ENCODE data around the gene SPATA2L. TPM values are rescaled to one million over a fixed set of nuclear protein-coding genes. Genes with fewer than 3 reads are reported as not detected.

Gene SPATA2L
- total and polyA plus RNA-seq, 3 experiments from 2014 or later: 7.0 to 10.3 (median 7.6) TPM

- CTCF ChIA-PET: interaction anchor here (0.9 to 2.9 kb wide), 4 partner anchors 20 to 119 kb away, joined by 3 to 14 read pairs (median 10); partner anchors contain the start of gene SPATA2L
- H3K36me3 ChIP-seq (ENCODE audit: insufficient read depth, low read length): peaks cover 34% of the 10 kb centered on the region
- Mint-ChIP-seq H3K27me3 (no peaks in the 10 kb centered on the region), H3K27ac (peak overlapping the region in 6 of 8 donors; percentile 57 to 93 (median 72)), H3K4me1 (peaks cover 37 to 59% (median 37%) of the 10 kb centered on the region in 3 donors), H3K4me3 (no peak overlapping the region), H3K36me3 (peaks cover 9 to 64% (median 11%) of the 10 kb centered on the region in 3 donors), H3K9me3 (no peaks in the 10 kb centered on the region)
- H3K4me3 ChIP-seq (ENCODE audit: low read length): no peak overlapping the region
- peaks cover 34% of the 10 kb centered on the region for H3K4me1 ChIP-seq (ENCODE audit: insufficient read depth, low read length)
- DNase-seq: no peak
- no peak overlapping the region for H3K27ac ChIP-seq (ENCODE audit: low read depth, low read length)
- H3K9me3 ChIP-seq (ENCODE audit: low read length): no peaks in the 10 kb centered on the region
- H3K27me3 ChIP-seq (ENCODE audit: insufficient read depth, low read length, poor library complexity, severe bottlenecking): no peaks in the 10 kb centered on the region
- POLR2A ChIA-PET: interaction anchor here (0.5 to 5.3 kb wide), 6 partner anchors 18 to 63 kb away, joined by 3 to 68 read pairs (median 5); partner anchors contain the start of gene SPATA2L
These were observed 40.0 kb upstream of the SPATA2L start for GRCh38 chr16:89741342-89742014.

- Mint-ChIP-seq H3K4me1 (peaks cover 42 to 73% (median 53%) of the 10 kb centered on the region in 3 donors), H3K27me3 (no peaks in the 10 kb centered on the region), H3K4me3 (peak overlapping the region in 2 of 7 donors; percentile 23 to 40), H3K27ac (peak overlapping the region in 6 of 8 donors; percentile 9 to 81 (median 60)), H3K9me3 (no peaks in the 10 kb centered on the region), H3K36me3 (peaks cover 14 to 78% (median 15%) of the 10 kb centered on the region in 3 donors)
- ChIA-PET CTCF (interaction anchor here (0.9 to 3.1 kb wide), 4 partner anchors 15 to 125 kb away, joined by 3 to 24 read pairs (median 8); partner anchors contain the start of gene SPATA2L), POLR2A (interaction anchor here (1.0 to 5.3 kb wide), 2 partner anchors 16 to 22 kb away, joined by 4 to 68 read pairs; no protein-coding TSS in a partner anchor)
- H3K36me3 ChIP-seq (ENCODE audit: insufficient read depth, low read length): peaks cover 54% of the 10 kb centered on the region
- no peak overlapping the region for H3K4me3 ChIP-seq (ENCODE audit: low read length)
- peaks cover 42% of the 10 kb centered on the region for H3K4me1 ChIP-seq (ENCODE audit: insufficient read depth, low read length)
- H3K9me3 ChIP-seq (ENCODE audit: low read length): no peaks in the 10 kb centered on the region
- DNase-seq: no peak
- H3K27ac ChIP-seq (ENCODE audit: low read depth, low read length): no peak overlapping the region
- no peaks in the 10 kb centered on the region for H3K27me3 ChIP-seq (ENCODE audit: insufficient read depth, low read length, poor library complexity, severe bottlenecking)
These were observed 37.9 kb upstream of the SPATA2L start for GRCh38 chr16:89739383-89739782.

DNA sequence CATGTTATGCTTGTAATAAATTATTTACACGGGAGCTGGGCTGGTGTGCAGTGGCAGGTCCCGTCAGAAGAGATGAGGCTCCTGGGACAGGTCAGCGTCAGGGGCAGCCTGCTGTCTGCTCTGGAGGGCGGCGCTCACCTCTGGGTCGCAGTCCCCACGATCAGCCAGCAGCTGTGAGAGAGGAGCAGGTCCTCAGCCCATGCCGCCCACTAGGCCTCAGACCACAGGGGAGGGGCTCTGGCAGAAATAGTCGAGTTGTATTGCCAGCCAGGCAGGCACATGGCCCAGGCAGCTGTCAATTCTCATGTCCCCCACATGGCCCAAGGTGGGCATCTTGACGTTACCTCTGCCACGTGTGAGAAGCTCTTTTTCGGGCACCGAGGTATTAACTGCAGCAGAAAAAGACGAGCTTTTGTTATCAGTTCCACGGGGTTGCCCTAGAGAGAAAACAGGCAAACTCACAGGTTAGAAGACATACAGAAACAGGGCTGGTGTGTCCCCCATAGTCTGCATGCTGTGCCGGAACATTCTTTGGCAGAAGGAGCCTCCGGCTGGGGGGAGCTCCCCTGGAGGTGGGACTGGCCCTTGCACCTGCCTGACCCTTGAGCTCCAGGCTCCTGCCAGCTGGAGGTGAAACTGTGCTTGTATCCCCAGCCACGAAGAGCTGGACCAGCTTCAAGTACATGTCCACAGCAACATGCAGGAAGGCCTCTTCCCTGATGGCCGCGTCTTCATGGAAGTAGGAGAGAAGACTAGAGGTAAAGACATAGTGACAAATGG, 37.2 kb upstream of the SPATA2L start:
- Histone ChIP-seq H3K4me1 (ENCODE audit: insufficient read depth, low read length) (peaks cover 44% of the 10 kb centered on the region), H3K4me3 (ENCODE audit: low read length) (no peak overlapping the region)

DNA sequence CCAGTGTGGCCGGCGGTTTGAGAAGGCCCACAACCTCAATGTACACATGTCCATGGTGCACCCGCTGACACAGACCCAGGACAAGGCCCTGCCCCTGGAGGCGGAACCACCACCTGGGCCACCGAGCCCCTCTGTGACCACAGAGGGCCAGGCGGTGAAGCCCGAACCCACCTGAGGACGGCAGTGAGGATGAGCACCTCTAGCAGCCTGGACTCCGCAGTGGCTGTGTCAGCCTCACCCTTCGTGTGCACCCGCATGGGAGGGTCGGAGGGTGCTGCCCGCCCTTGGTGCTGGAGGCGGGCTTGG, 36.5 kb upstream of the SPATA2L start:
- Histone ChIP-seq H3K4me3 (ENCODE audit: low read length) (no peak overlapping the region), H3K4me1 (ENCODE audit: insufficient read depth, low read length) (peaks cover 44% of the 10 kb centered on the region), H3K27ac (ENCODE audit: low read depth, low read length) (no peak overlapping the region), H3K36me3 (ENCODE audit: insufficient read depth, low read length) (peaks cover 67% of the 10 kb centered on the region), H3K27me3 (ENCODE audit: insufficient read depth, low read length, poor library complexity, severe bottlenecking) (no peaks in the 10 kb centered on the region), H3K9me3 (ENCODE audit: low read length) (no peaks in the 10 kb centered on the region)
- CTCF ChIA-PET: interaction anchor here (1.3 to 3.1 kb wide), 5 partner anchors 14 to 100 kb away, joined by 5 to 24 read pairs (median 13); partner anchors contain the start of gene SPATA2L
- Mint-ChIP-seq H3K27ac (peak overlapping the region in 4 of 8 donors; percentile 23 to 94 (median 84)), H3K4me1 (peaks cover 41 to 71% (median 51%) of the 10 kb centered on the region in 3 donors), H3K4me3 (peak overlapping the region in 3 of 7 donors; percentile 39 to 70 (median 68)), H3K9me3 (no peaks in the 10 kb centered on the region), H3K36me3 (peaks cover 14 to 86% (median 17%) of the 10 kb centered on the region in 3 donors), H3K27me3 (no peaks in the 10 kb centered on the region)
- DNase-seq: no peak
- POLR2A ChIA-PET: interaction anchor here (1.0 to 5.3 kb wide), 4 partner anchors 14 to 47 kb away, joined by 5 to 68 read pairs (median 9); no protein-coding TSS in a partner anchor

More for the DNA sequence above, 37.2 kb upstream of the SPATA2L start:
- H3K4me1 Mint-ChIP-seq: peaks cover 43 to 72% (median 54%) of the 10 kb centered on the region in 3 donors
- peak overlapping the region in 2 of 7 donors; percentile 23 to 40 for H3K4me3 Mint-ChIP-seq
- ChIA-PET POLR2A (interaction anchor here (1.0 to 5.3 kb wide), 2 partner anchors 15 to 23 kb away, joined by 4 to 68 read pairs; no protein-coding TSS in a partner anchor), CTCF (interaction anchor here (0.9 to 3.1 kb wide), 4 partner anchors 15 to 126 kb away, joined by 3 to 24 read pairs (median 5); partner anchors contain the start of gene SPATA2L)
- H3K36me3 Mint-ChIP-seq: peaks cover 14 to 81% (median 15%) of the 10 kb centered on the region in 3 donors
- H3K9me3 Mint-ChIP-seq: no peaks in the 10 kb centered on the region
- Histone ChIP-seq H3K36me3 (ENCODE audit: insufficient read depth, low read length) (peaks cover 60% of the 10 kb centered on the region), H3K27ac (ENCODE audit: low read depth, low read length) (no peak overlapping the region), H3K27me3 (ENCODE audit: insufficient read depth, low read length, poor library complexity, severe bottlenecking) (no peaks in the 10 kb centered on the region), H3K9me3 (ENCODE audit: low read length) (no peaks in the 10 kb centered on the region)
- H3K27ac Mint-ChIP-seq: peak overlapping the region in 7 of 8 donors; percentile 2 to 81 (median 52)
- no peaks in the 10 kb centered on the region for H3K27me3 Mint-ChIP-seq
- no peak for DNase-seq

GRCh38 chr16:89737341-89738071, 36.0 kb upstream of the SPATA2L start:
- CTCF ChIA-PET: interaction anchor here (0.8 to 3.1 kb wide), 10 partner anchors 14 to 123 kb away, joined by 3 to 24 read pairs (median 6); partner anchors contain the start of gene SPATA2L
- Histone ChIP-seq H3K27me3 (ENCODE audit: insufficient read depth, low read length, poor library complexity, severe bottlenecking) (no peaks in the 10 kb centered on the region), H3K9me3 (ENCODE audit: low read length) (no peaks in the 10 kb centered on the region), H3K36me3 (ENCODE audit: insufficient read depth, low read length) (peaks cover 73% of the 10 kb centered on the region), H3K4me1 (ENCODE audit: insufficient read depth, low read length) (peaks cover 40% of the 10 kb centered on the region), H3K4me3 (ENCODE audit: low read length) (no peak overlapping the region), H3K27ac (ENCODE audit: low read depth, low read length) (no peak overlapping the region)
- Mint-ChIP-seq H3K36me3 (peaks cover 14 to 88% (median 18%) of the 10 kb centered on the region in 3 donors), H3K27ac (peak overlapping the region; percentile 23 to 94 (median 78)), H3K27me3 (no peaks in the 10 kb centered on the region), H3K4me1 (peaks cover 41 to 71% (median 51%) of the 10 kb centered on the region in 3 donors), H3K4me3 (peak overlapping the region; percentile 19 to 80 (median 63)), H3K9me3 (no peaks in the 10 kb centered on the region)
- DNase-seq: peak; percentile 24 to 73 (median 71)
- POLR2A ChIA-PET: interaction anchor here (0.6 to 5.3 kb wide), 10 partner anchors 9 to 1167 kb away, joined by 3 to 68 read pairs (median 5); partner anchors contain the start of gene ZC3H18

GRCh38 chr16:89736554-89736953, 35.0 kb upstream of the SPATA2L start:
- H3K36me3 ChIP-seq (ENCODE audit: insufficient read depth, low read length): peaks cover 82% of the 10 kb centered on the region
- peaks cover 18 to 95% (median 24%) of the 10 kb centered on the region in 3 donors for H3K36me3 Mint-ChIP-seq
- H3K27ac ChIP-seq (ENCODE audit: low read depth, low read length): no peak overlapping the region
- H3K9me3 Mint-ChIP-seq: no peaks in the 10 kb centered on the region
- H3K4me1 Mint-ChIP-seq: peaks cover 47 to 79% (median 60%) of the 10 kb centered on the region in 3 donors
- no peaks in the 10 kb centered on the region for H3K27me3 ChIP-seq (ENCODE audit: insufficient read depth, low read length, poor library complexity, severe bottlenecking)
- H3K4me3 ChIP-seq (ENCODE audit: low read length): no peak overlapping the region
- H3K27me3 Mint-ChIP-seq: no peaks in the 10 kb centered on the region
- H3K9me3 ChIP-seq (ENCODE audit: low read length): no peaks in the 10 kb centered on the region
- H3K27ac Mint-ChIP-seq: peak overlapping the region in 6 of 8 donors; percentile 23 to 94 (median 84)
- peaks cover 49% of the 10 kb centered on the region for H3K4me1 ChIP-seq (ENCODE audit: insufficient read depth, low read length)
- ChIA-PET CTCF (interaction anchor here (1.1 to 2.0 kb wide), 6 partner anchors 13 to 124 kb away, joined by 3 to 17 read pairs (median 8); no protein-coding TSS in a partner anchor), POLR2A (interaction anchor here (1.3 to 5.3 kb wide), 2 partner anchors 13 to 36 kb away, joined by 3 to 68 read pairs; no protein-coding TSS in a partner anchor)
- H3K4me3 Mint-ChIP-seq: peak overlapping the region in 5 of 7 donors; percentile 19 to 68 (median 45)
- DNase-seq: no peak

- Histone ChIP-seq H3K27me3 (ENCODE audit: insufficient read depth, low read length, poor library complexity, severe bottlenecking) (no peaks in the 10 kb centered on the region), H3K9me3 (ENCODE audit: low read length) (no peaks in the 10 kb centered on the region), H3K27ac (ENCODE audit: low read depth, low read length) (no peak overlapping the region), H3K36me3 (ENCODE audit: insufficient read depth, low read length) (peaks cover 92% of the 10 kb centered on the region), H3K4me3 (ENCODE audit: low read length) (no peak overlapping the region), H3K4me1 (ENCODE audit: insufficient read depth, low read length) (peaks cover 66% of the 10 kb centered on the region)
- Mint-ChIP-seq H3K27ac (peak overlapping the region in 1 of 8 donors; percentile 94), H3K4me3 (no peak overlapping the region), H3K9me3 (no peaks in the 10 kb centered on the region), H3K27me3 (no peaks in the 10 kb centered on the region), H3K4me1 (peaks cover 52 to 79% (median 66%) of the 10 kb centered on the region in 3 donors), H3K36me3 (peaks cover 10 to 98% (median 21%) of the 10 kb centered on the region in 3 donors)
- no peak for DNase-seq
- ChIA-PET CTCF (interaction anchor here (1.0 to 1.7 kb wide), 3 partner anchors 9 to 33 kb away, joined by 3 to 4 read pairs (median 3); no protein-coding TSS in a partner anchor), POLR2A (interaction anchor here (0.5 to 1.6 kb wide), 2 partner anchors 9 to 11 kb away, joined by 5 to 6 read pairs; no protein-coding TSS in a partner anchor)
These were observed 32.3 kb upstream of the SPATA2L start for GRCh38 chr16:89733792-89734191.

All from CD8-positive, alpha-beta memory T cell (primary cell).